Pancreas (tissue), 10 donors: ENCODE measurements around the gene IGDCC3. TPM values are rescaled to one million over a fixed set of nuclear protein-coding genes. Genes with fewer than 3 reads are reported as not detected.

Experiments
- ATAC-seq, 4 donors: fragments of 200-7000 bp; cut with Tn5 transposase; one replicate each; pipeline versions ENCODE4 v1.8.0 to v1.9.1; 2020; ENCODE audit warnings: mild to moderate bottlenecking in 4 of 4, moderate library complexity in 4 of 4
- DNase-seq, 6 donors: peaks; one replicate each; pipeline ENCODE4 v3.0.0-alpha.2; 2020
- FAIRE-seq: peaks from 2 replicates; lab custom pipeline; 2012; peaks lifted over from hg19 to GRCh38; lab: Jason Lieb, UNC
- H3K27ac ChIP-seq, 4 donors: fragments of 200-600 bp; sonication (generic); 1 replicate in 3 of 4; 2 replicates in 1 of 4; pipeline versions ENCODE4 v1.5.0 to v1.8.0; 2020
- H3K27me3 ChIP-seq, 4 donors: fragments of 200-600 bp; one replicate each; pipeline ENCODE4 v1.8.0; 2021
- H3K36me3 ChIP-seq, 3 donors: fragments of 200-600 bp; sonication (generic) in 1 of 3; one replicate each; pipeline versions ENCODE4 v1.5.0 to v1.8.0; 2020 to 2021
- H3K4me1 ChIP-seq, 3 donors: fragments of 200-600 bp; one replicate each; pipeline ENCODE4 v1.8.0; 2021
- H3K4me3 ChIP-seq, 4 donors: fragments of 200-600 bp; sonication (generic) in 2 of 4; one replicate each; pipeline versions ENCODE4 v1.5.0 to v1.8.0; 2020 to 2021
- H3K9me3 ChIP-seq, 4 donors: fragments of 200-600 bp; one replicate each; pipeline ENCODE4 v1.8.0; 2021
- WGBS, 2 donors: extraction: QIAGEN DNeasy Blood & Tissue Kit; methylation state at CpG; one replicate each; pipeline ENCODE4 v1.1.7; 2013; 5-methylcytosine and 5-hydroxymethylcytosine counted together
- intact Hi-C, 3 donors: fragments of 100-400 bp; cut with DNase I; formaldehyde crosslinking; loops; one replicate each; pipeline versions ENCODE4 v1.11.1 to v1.14.2; 2022
- polyA plus RNA-seq, 2 donors: library from polyadenylated mRNA; stranded (reverse); fragments of 200-250 nt; gene quantifications; one replicate each; pipeline ENCODE4 v1.2.3, GENCODE V29; 2013
- total RNA-seq, 6 donors: library from RNA; stranded (reverse); fragmentation: NEBNext Ultra II Directional in 4 of 6; extraction: Animal tissue kit (Norgen Biotek cat#: 25700) in 4 of 6; gene quantifications; one replicate each; pipeline versions ENCODE4 v1.2.1 to v1.2.4, GENCODE V29; 2021 to 2023
- TF ChIP-seq, protein P1 (sequence below), 4 donors: fragments of 200-600 bp; sonication (generic) in 3 of 4; IDR thresholded peaks; one replicate each; pipeline versions ENCODE4 v1.5.0 to v1.8.0; 2021; ENCODE audit warnings: antibody characterized with exemption in 4 of 4
- donor health status: healthy with polysubstance abuse.
- donor health status: DM: no; HTN: no; CAD: no; lungs with moderate emphysema.
- donor health status: DM: no; HTN: no; CAD: no.
- donor health status: control.
- donor health status: control.
- donor health status: Bipolar disorder and iron deficiency.
- donor health status: DM: yes; HTN: yes; CAD: no.
- donor health status: DM: no; HTN: no; CAD: no.
- donor health status: DM: no; HTN: no; CAD: no.
- donor health status: DM: yes; HTN: yes; CAD: no.

Gene IGDCC3
- total and polyA plus RNA-seq, 8 donors: 0.32 TPM; not detected in 7

- Histone ChIP-seq H3K9me3 (no peaks in the 10 kb centered on the region), H3K27ac (no peak overlapping the region), H3K4me3 (no peak overlapping the region), H3K36me3 (no peaks in the 10 kb centered on the region), H3K4me1 (no peaks in the 10 kb centered on the region), H3K27me3 (no peaks in the 10 kb centered on the region)
- 78 to 79% methylated on average over 31 of the region's 31 CpGs for WGBS, 2 donors
- FAIRE-seq (no peak), ATAC-seq (no peak), DNase-seq (no peak)
- intact Hi-C loops: no loop called here
- TF ChIP-seq, protein P1, sequence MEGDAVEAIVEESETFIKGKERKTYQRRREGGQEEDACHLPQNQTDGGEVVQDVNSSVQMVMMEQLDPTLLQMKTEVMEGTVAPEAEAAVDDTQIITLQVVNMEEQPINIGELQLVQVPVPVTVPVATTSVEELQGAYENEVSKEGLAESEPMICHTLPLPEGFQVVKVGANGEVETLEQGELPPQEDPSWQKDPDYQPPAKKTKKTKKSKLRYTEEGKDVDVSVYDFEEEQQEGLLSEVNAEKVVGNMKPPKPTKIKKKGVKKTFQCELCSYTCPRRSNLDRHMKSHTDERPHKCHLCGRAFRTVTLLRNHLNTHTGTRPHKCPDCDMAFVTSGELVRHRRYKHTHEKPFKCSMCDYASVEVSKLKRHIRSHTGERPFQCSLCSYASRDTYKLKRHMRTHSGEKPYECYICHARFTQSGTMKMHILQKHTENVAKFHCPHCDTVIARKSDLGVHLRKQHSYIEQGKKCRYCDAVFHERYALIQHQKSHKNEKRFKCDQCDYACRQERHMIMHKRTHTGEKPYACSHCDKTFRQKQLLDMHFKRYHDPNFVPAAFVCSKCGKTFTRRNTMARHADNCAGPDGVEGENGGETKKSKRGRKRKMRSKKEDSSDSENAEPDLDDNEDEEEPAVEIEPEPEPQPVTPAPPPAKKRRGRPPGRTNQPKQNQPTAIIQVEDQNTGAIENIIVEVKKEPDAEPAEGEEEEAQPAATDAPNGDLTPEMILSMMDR (IDR thresholded peaks at IDR 0.05): no peak
Measured at GRCh38 chr15:65332391-65333147, 45.2 kb downstream of the IGDCC3 start.

DNA sequence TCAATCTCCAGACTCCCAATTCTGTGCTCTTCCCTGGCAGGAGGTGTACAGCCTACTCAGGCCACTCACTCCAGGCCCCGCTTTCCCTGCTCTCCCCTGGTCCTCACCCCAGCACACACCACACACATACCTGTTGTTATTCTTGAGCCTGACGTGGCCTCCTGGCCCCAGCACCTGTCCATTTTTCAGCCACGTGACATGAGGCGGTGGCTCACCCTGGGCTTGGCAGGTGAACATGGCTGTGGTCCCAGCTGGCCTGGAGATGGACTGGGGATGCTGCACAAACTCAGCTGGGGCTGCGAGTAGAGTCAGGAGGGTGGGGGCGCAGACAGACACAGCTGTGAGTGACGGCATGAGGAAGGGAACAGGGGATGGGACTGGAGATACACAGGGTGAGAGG, 46.0 kb downstream of the IGDCC3 start:
- Histone ChIP-seq H3K4me3 (no peak overlapping the region), H3K36me3 (no peaks in the 10 kb centered on the region), H3K27ac (no peak overlapping the region), H3K4me1 (no peaks in the 10 kb centered on the region), H3K27me3 (no peaks in the 10 kb centered on the region), H3K9me3 (no peaks in the 10 kb centered on the region)
- 56 to 73% methylated on average over 6 of the region's 7 CpGs for WGBS, 2 donors
- TF ChIP-seq, protein P1 (IDR thresholded peaks at IDR 0.05): no peak
- DNase-seq (no peak), ATAC-seq (no peak), FAIRE-seq (no peak)
- intact Hi-C loops: no loop called here

DNA sequence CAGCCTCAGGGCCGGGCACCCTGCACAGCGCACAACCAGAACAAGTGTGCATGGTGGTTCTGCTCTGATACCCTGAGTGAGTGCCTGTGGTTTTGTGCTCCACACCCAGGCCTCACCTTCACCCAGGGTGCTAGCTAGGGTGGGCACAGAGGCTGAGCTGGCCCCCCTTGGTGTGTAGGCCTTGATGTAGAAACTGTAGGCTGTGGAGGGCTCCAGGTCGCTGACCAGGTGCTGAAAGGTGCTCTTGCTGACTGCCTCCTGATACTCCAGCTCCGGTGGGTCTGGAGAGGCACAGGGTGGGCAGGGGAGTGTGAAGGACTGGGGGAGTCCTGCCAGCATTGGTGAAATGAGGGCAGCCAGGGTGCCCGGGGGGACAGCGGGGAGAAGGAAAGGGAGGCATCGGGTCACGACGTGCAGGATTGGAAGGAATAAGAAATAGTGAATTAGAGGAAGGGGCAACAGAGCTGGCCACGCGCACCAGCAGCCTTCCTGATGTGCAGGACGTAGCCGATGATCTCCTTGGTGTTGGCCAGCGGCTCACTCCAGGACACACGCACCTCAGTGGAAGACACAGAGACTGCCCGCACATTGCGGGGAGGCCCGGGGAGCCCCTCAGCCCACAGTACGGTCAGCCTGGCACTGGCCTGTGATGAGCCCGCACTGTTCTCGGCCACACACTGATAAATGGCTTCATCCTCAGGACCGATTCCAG, 46.7 kb downstream of the IGDCC3 start:
- Histone ChIP-seq H3K9me3 (no peaks in the 10 kb centered on the region), H3K4me1 (no peaks in the 10 kb centered on the region), H3K27me3 (no peaks in the 10 kb centered on the region), H3K27ac (no peak overlapping the region), H3K36me3 (no peaks in the 10 kb centered on the region), H3K4me3 (no peak overlapping the region)
- DNase-seq (no peak), ATAC-seq (no peak), FAIRE-seq (no peak)
- TF ChIP-seq, protein P1 (IDR thresholded peaks at IDR 0.05): no peak
- intact Hi-C loops: no loop called here
- 86 to 89% methylated on average over 22 of the region's 22 CpGs for WGBS, 2 donors

DNA sequence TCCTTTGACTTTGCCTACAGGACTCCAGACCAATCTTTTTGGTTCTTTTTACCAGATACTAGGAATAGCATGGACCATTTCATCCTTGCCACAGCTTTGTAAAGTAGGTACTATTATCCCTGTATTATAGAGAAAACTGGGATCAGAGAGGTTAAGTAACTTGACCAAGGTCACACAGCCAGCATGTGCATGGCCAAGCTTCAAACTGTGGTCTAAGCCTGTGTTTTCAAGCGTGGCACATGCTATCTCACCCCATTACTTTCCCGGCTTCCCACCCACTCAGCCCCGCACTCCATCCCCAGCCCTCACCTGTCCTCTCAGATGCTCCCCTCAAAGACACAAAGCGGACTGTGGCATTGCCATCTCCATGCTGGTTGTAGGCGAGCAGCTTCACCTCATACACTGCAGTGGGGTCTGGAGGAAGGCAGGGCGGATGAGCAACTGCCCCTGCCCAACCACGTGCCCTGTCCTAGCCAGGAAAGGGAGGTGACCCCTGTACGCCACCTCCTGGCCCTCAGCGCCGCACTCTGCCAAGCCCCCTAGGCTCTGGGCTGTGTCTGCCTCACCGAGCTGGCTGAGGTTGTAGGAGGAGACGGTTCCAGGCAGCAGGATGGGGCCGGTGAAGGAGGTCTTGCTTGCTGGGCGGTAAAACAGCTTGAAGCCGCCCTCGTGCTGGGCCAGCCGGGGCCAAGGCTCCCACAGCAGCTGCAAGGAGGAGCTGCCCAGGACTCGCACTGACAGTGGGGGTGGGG, 47.6 kb downstream of the IGDCC3 start:
- ATAC-seq: no peak
- Histone ChIP-seq H3K9me3 (no peaks in the 10 kb centered on the region), H3K4me3 (no peak overlapping the region), H3K27ac (no peak overlapping the region), H3K27me3 (no peaks in the 10 kb centered on the region), H3K36me3 (no peaks in the 10 kb centered on the region), H3K4me1 (no peaks in the 10 kb centered on the region)
- no peak for DNase-seq
- 85 to 90% methylated on average over 18 of the region's 18 CpGs for WGBS, 2 donors
- intact Hi-C loops: no loop called here
- TF ChIP-seq, protein P1 (IDR thresholded peaks at IDR 0.05): no peak
- FAIRE-seq: no peak
